Measurements from ENCODE around the gene PBX3. TPM values are rescaled to one million over a fixed set of nuclear protein-coding genes. Genes with fewer than 3 reads are reported as not detected.
A peak's percentile ranks its signal among the peaks of the same experiment; 100 is the strongest.

Gene PBX3
- total RNA-seq, 4 donors from 2014 or later = 14.1 to 31.1 (median 21.6) TPM

DNA sequence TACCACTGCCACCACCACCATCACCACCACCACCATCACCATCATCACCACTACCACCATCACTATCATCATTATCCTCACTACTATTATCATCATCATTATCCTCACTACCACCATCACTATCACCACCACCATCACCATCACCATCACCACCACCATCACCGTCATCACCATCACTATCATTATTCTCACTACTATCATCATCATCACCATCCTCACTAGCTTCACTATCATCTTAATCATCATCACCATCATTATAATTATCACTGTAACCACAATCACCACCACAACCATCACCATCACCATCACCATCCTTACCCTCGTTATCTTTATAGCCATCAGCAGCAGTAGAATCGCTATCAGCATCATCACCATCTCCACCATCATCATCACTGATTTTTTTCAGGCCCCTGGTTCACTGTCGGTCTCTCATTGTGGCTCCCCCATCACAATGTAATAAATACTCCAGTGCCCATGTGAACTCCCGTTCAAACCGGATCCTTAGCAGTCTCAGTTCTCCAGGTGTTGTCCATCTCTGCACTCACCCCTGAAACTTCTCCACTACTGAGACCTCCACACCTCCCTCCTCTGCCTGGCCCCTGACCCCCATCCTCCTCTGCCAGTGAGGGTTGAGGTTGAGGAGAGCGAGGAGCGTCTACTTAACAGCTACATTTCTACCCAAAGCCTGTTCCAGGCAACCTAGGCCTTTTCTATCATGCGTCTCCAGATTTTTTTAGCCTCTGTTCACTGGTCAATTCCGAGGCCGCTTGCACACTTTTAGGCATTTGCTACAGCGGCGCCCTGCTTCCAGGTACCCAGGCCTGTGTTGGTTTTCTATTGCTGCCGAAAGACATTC, 238.2 kb downstream of the PBX3 start:
- no peak for TF ChIP-seq POLR2A (IDR thresholded peaks at IDR 0.05)
- no peak for TF ChIP-seq CTCF (IDR thresholded peaks at IDR 0.05)
- WGBS, 2 donors = 92 to 94% methylated on average over 14 of the region's 14 CpGs
- no peak overlapping the region for H3K4me3 ChIP-seq (ENCODE audit: low read depth, poor library complexity, severe bottlenecking)
- intact Hi-C loops (cut with DNase I; ENCODE audit: low total_unique reads) = no loop called here
- DNase-seq (ENCODE audit: low spot score in 2 of 2) = peak in 1 of 2 donors; percentile 76

- DNase-seq (ENCODE audit: low spot score in 2 of 2) = peak in 1 of 2 donors; percentile 63
These were observed 239.0 kb downstream of the PBX3 start for GRCh38 chr9:125985998-125986655.

GRCh38 chr9:125986966-125987365, 239.8 kb downstream of the PBX3 start:
- H3K4me3 ChIP-seq (ENCODE audit: low read depth, poor library complexity, severe bottlenecking) = no peak overlapping the region
- 92 to 93% methylated on average over 3 of the region's 3 CpGs for WGBS, 2 donors
- TF ChIP-seq POLR2A (IDR thresholded peaks at IDR 0.05) = no peak
- no peak for TF ChIP-seq CTCF (IDR thresholded peaks at IDR 0.05)
- peak in 1 of 2 donors; percentile 46 for DNase-seq (ENCODE audit: low spot score in 2 of 2)
- intact Hi-C loops (cut with DNase I; ENCODE audit: low total_unique reads) = no loop called here

More at GRCh38 chr9:125985998-125986655, 239.0 kb downstream of the PBX3 start:
- 82 to 87% methylated on average over 17 of the region's 17 CpGs for WGBS, 2 donors
- intact Hi-C loops (cut with DNase I; ENCODE audit: low total_unique reads) = no loop called here
- TF ChIP-seq POLR2A (IDR thresholded peaks at IDR 0.05) (no peak), CTCF (IDR thresholded peaks at IDR 0.05) (no peak)
- no peak overlapping the region for H3K4me3 ChIP-seq (ENCODE audit: low read depth, poor library complexity, severe bottlenecking)

DNA sequence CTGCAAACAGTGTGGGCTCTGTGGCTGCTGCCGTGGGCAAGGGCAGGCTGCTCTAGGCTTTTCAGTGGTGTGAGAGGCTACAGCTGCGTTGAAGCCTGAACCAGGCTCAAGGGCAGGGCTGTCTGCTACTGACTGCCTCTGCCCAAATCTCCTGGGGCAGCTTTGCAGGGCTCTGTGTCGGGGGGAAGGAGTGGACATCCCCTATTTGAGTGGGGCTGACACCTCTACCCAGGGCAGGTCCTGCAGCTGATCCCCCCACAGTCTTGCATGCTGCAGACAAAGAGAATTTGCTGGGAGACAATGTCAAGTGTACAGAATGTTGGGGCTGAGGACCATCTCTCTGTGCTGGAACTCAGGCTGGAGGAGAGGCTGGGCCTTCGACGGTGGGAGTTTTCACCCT, 240.2 kb downstream of the PBX3 start:
- no peak overlapping the region for H3K4me3 ChIP-seq (ENCODE audit: low read depth, poor library complexity, severe bottlenecking)
- TF ChIP-seq CTCF (IDR thresholded peaks at IDR 0.05) (no peak), POLR2A (IDR thresholded peaks at IDR 0.05) (no peak)
- peak in 1 of 2 donors; percentile 40 for DNase-seq (ENCODE audit: low spot score in 2 of 2)
- intact Hi-C loops (cut with DNase I; ENCODE audit: low total_unique reads) = no loop called here
- 78 to 84% methylated on average over 4 to 5 of the region's 5 CpGs for WGBS, 2 donors

- DNase-seq (ENCODE audit: low spot score in 2 of 2) = peak in 1 of 2 donors; percentile 69
- TF ChIP-seq POLR2A (IDR thresholded peaks at IDR 0.05) (no peak), CTCF (IDR thresholded peaks at IDR 0.05) (no peak)
- 68 to 71% methylated on average over 9 of the region's 9 CpGs for WGBS, 2 donors
- no peak overlapping the region for H3K4me3 ChIP-seq (ENCODE audit: low read depth, poor library complexity, severe bottlenecking)
- intact Hi-C loops (cut with DNase I; ENCODE audit: low total_unique reads) = no loop called here
These were observed 241.4 kb downstream of the PBX3 start for GRCh38 chr9:125988479-125989050.

Data from lower leg skin (tissue), 4 donors.